ENCODE measurements around the gene SLCO1A2.

The SLCO1A2 gene

GRCh38 chr12:21337959-21338744, 3.4 kb upstream of the SLCO1A2 start:
- no peak for TF ChIP-seq CTCF (IDR thresholded peaks at IDR 0.05)

GRCh38 chr12:21337453-21337852, 2.7 kb upstream of the SLCO1A2 start:
- TF ChIP-seq CTCF (IDR thresholded peaks at IDR 0.05), result no peak
- intact Hi-C loops (cut with DNase I; ENCODE audit: low total_unique reads), result no loop called here
- Histone ChIP-seq H3K4me1 (peaks cover 0 to 9% (median 0%) of the 10 kb centered on the region in 4 donors), H3K4me3 (no peak overlapping the region), H3K27me3 (no peaks in the 10 kb centered on the region), H3K9me3 (no peaks in the 10 kb centered on the region), H3K36me3 (no peaks in the 10 kb centered on the region), H3K27ac (no peak overlapping the region)
- DNase-seq, result no peak

More at GRCh38 chr12:21337959-21338744, 3.4 kb upstream of the SLCO1A2 start:
- H3K27ac ChIP-seq, result no peak overlapping the region
- no peak for DNase-seq
- no peaks in the 10 kb centered on the region for H3K27me3 ChIP-seq
- no peaks in the 10 kb centered on the region for H3K9me3 ChIP-seq
- no peaks in the 10 kb centered on the region for H3K36me3 ChIP-seq
- no peak overlapping the region for H3K4me3 ChIP-seq
- H3K4me1 ChIP-seq, result peaks cover 0 to 9% (median 0%) of the 10 kb centered on the region in 4 donors
- intact Hi-C loops (cut with DNase I; ENCODE audit: low total_unique reads), result no loop called here

GRCh38 chr12:21336656-21337055, 1.9 kb upstream of the SLCO1A2 start:
- no peak for TF ChIP-seq CTCF (IDR thresholded peaks at IDR 0.05)
- Histone ChIP-seq H3K4me1 (peaks cover 0 to 9% (median 0%) of the 10 kb centered on the region in 4 donors), H3K27ac (no peak overlapping the region), H3K4me3 (no peak overlapping the region), H3K36me3 (no peaks in the 10 kb centered on the region), H3K9me3 (no peaks in the 10 kb centered on the region), H3K27me3 (no peaks in the 10 kb centered on the region)
- intact Hi-C loops (cut with DNase I; ENCODE audit: low total_unique reads), result no loop called here
- no peak for DNase-seq

GRCh38 chr12:21330682-21331253, 3.9 kb downstream of the SLCO1A2 start:
- no peak overlapping the region for H3K27ac ChIP-seq
- peaks cover 0 to 9% (median 0%) of the 10 kb centered on the region in 4 donors for H3K4me1 ChIP-seq
- intact Hi-C loops (cut with DNase I; ENCODE audit: low total_unique reads), result no loop called here
- no peak for DNase-seq
- no peak overlapping the region for H3K4me3 ChIP-seq
- peaks cover 0 to 11% (median 10%) of the 10 kb centered on the region in 3 donors for H3K9me3 ChIP-seq
- H3K36me3 ChIP-seq, result no peaks in the 10 kb centered on the region
- TF ChIP-seq CTCF (IDR thresholded peaks at IDR 0.05), result no peak
- no peaks in the 10 kb centered on the region for H3K27me3 ChIP-seq

- no peak overlapping the region for H3K4me3 ChIP-seq
- no peaks in the 10 kb centered on the region for H3K4me1 ChIP-seq
- no peaks in the 10 kb centered on the region for H3K27me3 ChIP-seq
- H3K36me3 ChIP-seq, result no peaks in the 10 kb centered on the region
- intact Hi-C loops (cut with DNase I; ENCODE audit: low total_unique reads), result no loop called here
- no peak for DNase-seq
- H3K9me3 ChIP-seq, result peaks cover 0 to 11% (median 10%) of the 10 kb centered on the region in 3 donors
- no peak overlapping the region for H3K27ac ChIP-seq
- no peak for TF ChIP-seq CTCF (IDR thresholded peaks at IDR 0.05)
These were observed 6.1 kb downstream of the SLCO1A2 start for GRCh38 chr12:21328578-21328977.
